Muscle of arm (tissue), 12 donors: Measurements from ENCODE around the gene SCAANT1. TPM values are rescaled to one million over a fixed set of nuclear protein-coding genes. Genes with fewer than 3 reads are reported as not detected.

ENCODE experiments used
- DNase-seq: peaks from one replicate; pipeline ENCODE4 v3.0.0-alpha.2; 2013
- polyA plus RNA-seq, 12 donors: library from polyadenylated mRNA; unstranded; fragments of 120-200 nt; gene quantifications; one replicate each; pipeline ENCODE4 v1.2.1, GENCODE V29; 2013; ENCODE audit not compliant: insufficient read length in 12 of 12

Gene SCAANT1
- polyA plus RNA-seq, 12 donors = 0.51 to 2.0 (median 1.2) TPM; not detected in 5

DNA sequence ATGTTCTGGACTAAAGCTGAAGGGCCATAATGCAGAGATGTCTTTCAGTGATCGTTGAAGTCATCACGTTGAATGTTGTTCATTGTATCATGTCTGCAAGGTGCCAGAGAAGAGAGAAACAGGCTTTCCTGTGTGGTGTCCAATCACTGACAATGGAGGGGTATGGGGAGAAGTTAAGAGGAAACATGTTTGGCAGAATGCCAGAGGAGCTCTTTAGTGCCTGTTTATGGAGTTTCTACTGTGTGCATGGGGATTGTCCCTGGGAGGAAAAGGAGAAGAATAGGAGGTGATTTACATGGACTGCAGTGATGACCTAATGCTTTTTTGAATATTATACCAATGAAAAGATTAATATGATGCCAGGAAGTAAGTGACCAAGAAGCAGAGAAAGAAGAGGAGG is 11.7 kb downstream of the SCAANT1 start:
- no peak for DNase-seq

DNA sequence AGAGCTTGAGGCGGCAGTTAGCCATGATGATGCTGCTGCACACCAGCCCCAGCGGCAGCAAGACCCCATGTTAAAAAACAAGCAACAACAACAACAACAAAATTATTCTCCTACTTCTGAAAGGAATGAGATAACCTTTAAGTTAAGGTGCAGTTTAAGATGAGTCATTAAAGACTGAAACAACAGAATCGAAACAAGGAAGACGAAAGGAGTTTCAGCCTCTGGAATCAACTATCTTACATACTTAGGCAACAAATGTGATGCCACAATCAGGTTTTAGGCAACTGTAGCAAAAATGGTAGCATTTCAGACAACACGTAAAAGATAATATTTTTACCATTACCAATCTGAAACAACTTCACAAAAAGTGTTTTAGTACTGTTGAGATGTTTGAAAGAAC is 12.2 kb downstream of the SCAANT1 start:
- no peak for DNase-seq

DNA sequence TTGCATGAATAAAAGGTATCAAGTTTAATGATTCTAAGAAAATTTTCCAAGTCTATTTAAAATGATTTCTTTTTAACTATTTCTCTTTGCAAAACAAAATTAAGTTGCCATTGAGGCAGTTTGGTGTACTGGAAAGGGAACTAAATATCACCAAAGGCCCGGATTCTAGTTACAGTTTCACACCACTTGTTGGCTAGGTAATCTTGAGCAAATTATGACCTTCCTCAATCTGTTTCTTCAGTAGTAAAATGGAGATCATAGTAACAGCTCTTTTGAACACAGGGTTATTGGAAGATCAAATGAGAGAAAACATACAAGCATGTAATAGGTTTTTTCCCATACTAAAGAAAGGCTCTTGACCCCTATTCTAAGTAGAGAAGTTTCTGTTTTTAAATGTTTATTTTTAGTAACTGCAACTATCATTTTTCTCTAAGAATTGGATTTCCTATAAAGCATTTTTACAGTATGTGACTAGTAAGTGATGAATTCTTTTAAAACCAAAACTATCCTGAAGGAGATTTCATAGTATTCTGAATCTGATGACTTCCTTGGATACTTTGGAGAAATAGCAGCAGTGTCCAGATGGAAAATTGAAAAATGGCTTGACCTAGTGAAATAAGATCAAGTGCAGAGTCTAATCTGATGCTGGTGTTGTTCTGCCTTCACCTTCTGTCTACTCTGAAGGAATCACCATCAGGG is 15.7 kb downstream of the SCAANT1 start:
- DNase-seq = no peak

DNA sequence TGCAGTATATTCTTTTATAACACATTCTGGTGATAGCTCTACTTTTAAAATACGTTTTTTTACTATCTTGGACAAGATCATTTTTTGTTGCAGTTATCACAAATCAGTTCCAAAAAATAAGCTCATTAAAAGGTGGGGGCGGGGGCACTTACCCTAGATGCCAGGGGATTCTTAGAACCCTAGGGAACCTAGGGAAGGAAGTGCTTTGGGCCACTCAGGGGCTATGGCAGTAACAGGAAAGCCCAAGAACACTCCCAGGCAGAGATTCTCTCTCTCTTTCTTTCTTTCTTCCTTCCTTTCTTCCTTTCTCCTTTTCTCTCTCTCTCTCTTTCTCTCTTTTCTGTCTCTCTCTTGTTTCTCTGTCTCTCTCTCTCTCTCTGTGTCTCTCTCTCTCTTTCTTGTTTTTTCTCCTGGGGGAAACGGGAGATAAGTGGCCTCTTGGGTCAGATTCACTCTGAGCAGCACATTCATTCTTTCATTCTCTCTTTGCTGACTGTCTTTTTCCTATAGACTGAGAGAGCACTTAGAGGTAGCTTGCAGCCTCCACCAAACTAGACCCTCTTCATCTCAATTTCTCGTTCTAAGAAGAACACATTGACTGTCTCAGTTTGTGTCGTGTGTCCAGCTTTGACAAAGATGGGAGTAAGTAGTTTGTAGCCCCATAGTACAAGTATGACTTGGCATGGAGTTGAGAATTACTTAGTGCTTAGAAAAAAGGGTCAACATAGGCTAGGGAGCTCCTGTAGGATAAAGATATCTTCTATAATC is 16.6 kb downstream of the SCAANT1 start:
- no peak for DNase-seq

DNA sequence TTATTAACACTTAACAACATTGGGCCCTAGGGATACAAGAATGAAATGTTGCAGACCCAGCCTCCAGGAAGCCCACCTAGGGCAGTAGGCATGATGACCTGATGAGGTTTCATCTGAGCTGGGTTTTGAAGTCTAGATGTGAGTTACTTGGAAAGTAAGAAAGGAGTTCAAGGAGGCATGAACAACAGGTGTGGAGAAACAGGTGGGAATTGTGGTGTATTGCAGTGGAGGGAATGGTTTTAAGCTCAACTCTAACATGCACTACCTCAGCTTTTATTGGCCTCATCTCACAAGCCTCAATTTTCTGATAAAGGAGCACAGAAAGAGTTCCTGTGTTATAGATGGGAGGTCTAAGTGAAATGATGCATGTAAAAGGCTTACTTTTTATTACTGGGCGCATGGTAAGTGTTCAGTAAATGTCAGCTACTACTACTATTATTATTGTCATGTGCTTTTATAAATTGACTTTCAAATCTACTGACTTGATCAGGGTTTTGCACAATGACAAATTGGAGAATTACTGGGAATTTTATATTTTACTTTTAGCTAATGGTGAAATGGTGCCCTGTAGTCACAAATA is 19.3 kb downstream of the SCAANT1 start:
- DNase-seq = no peak

DNA sequence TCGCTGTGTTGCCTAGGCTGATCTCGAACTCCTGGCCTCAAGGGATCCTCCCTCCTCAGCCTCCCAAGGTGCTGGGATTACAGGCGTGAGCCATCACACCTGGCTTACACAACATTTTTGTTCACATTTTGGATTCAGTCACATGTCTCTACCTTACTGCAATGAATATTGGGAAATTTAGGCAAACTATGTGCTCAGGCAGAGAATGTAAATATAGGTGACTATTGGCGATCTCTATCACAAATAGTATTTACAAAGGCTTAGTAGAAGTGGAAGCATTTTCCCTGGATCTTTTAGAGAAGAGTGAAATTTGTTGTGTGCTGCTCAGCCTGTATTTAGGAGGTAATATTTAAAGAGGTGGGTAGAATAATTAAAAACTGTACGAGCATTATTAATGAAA is 20.7 kb downstream of the SCAANT1 start:
- no peak for DNase-seq

DNA sequence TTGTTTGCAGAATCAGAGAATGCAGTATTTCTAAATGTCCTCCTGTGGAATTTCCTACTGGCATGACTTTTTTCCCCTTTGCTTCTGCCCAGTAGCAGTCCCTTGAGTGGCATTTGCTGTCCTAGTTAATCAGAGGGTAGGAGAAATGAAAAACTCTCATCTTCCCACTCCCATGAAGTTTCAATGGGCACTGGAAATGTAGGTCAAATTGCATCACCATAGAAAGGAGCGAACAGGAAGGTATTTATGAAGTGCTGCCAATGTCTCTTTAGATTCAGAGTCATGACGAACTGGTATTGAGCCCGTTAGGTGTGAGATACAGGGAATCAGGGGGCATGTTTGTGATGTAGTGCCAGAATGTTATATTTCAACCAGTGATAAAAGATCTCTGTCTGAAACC is 25.3 kb downstream of the SCAANT1 start:
- no peak for DNase-seq

DNA sequence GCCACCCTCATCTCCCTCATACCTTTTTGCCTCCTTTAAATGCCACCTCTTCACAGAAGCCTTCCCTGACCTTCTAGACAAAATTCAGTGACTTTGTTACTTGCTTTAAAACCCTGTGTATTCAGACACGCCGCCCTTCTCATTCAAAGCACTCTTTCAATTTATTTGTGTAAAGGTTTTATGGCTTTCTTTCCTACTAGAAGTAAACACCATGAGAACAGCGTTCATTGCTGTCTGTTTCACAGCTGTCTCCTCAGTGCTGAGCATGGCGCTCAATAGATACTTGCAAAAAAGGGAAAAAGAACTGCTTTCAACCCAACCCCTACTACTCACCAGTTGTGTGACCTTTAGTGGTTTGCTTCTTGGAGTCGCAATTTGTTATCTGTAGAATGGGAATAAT is 31.5 kb downstream of the SCAANT1 start:
- no peak for DNase-seq

DNA sequence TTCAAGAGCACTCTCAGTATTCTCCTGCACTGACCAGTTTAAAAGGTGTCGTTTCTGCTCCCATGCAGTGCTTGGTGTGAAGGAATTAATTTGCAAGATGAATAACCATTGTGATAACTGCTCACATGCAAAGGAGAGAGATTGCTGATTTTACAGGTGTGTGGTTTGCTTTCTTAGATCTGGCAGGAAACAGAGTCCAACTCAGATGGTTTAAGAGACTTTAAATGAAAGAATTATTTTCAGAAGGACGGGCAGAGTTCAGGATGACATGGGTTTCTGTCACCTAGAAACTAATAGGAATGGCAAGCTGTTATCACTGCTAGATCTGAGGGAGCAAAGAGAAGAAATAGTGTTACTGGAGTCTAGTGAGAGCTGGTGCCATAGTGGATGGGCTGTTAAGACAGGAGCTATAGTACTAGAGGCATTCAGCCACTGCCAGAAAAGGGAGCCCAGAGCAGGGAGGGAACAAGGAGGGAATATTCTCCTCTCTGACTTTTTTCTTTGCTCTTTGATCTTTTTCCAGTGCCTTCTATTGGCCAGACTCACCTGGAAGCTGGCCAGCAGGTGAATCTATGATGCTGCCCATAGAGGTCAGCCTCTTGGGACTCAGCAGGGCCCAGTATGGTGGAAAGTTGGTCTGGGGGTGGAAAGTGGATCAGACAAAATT is 33.7 kb downstream of the SCAANT1 start:
- no peak for DNase-seq

DNA sequence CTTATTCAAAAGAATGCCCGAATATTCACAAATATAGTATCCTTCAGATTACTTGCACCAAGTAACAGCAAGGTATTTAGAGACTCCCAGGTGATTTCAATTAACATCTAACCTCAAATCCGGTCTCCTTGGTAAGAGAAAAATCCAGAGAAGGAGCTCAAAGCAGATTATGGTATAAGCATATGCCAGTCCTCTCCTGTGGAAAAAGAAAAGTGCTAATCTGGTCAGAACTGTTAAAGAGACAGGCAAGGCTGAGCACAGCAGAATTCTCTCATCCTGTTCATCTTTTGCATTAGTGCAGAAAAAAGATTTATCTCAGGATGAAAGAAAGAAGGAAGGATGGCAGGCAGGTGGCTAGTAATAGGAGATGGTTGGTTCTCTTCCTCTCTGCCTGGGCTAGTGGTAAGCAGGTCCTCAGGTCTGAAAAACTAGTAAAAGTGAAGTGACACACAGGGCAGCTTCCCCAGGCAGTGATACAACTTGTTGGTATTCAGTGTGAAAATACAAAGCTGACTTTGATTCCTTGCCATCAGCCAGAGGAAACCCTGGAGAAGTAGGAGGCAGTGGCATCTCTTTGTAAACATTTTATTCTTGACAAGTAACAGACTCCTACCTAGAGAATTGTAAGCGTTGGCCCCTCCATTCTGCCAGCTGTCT is 34.3 kb downstream of the SCAANT1 start:
- DNase-seq = no peak

DNA sequence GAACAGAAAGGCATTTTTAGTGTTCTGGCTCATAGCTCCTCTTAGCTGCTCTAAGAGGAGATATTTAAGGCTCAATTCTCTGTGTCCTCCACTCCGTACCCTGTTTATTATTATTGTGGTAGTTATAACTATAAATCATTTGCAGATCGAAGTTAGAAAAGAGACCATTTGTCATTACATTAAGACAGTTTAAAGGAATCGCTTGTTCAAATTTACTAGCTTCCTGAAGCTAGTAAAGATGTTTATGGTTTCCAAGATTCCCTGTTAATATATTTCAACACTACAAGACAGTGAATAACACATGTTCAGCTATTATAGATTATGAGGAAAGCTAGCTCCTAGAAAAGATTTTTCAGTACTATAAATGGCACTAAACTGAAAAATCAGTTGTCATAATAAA is 35.9 kb downstream of the SCAANT1 start:
- no peak for DNase-seq

DNA sequence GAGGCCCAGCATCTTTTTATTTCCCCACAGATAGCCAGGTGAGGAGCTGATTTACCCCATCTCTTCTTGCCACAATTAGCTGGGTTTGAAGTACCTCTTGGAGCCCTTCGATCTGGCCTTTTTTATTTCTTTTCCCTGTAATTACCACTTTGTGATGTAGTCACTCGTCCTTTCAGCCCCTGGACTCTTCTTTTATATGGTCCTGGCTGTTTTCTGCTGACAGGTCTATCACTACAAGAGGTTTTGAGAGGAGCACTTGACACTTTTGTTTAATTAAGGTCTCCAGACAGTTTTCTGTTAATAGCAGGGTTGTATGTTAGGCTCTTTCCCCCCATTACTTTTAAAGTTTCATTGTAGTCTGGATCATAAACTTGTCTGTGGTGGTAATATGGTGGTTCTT is 36.7 kb downstream of the SCAANT1 start:
- DNase-seq = no peak

DNA sequence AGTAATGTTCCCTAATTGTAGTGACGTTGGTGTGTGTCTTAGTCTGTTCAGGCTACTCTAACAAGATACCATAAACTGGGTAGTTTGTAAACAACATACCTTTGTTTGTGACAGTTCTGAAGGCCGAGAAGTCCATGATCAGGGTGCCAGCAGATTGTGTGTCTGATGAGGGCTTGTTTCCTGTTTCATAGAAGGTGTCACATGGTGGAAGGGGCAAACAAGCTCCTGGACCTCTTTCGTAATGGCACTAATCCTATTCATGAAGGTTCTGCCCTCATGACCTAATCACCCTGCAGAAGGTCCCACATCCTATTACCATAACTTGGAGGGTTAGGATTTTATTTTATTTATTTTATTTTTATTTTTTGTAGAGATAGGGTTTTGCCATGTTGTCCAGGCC is 37.4 kb downstream of the SCAANT1 start:
- DNase-seq = no peak

DNA sequence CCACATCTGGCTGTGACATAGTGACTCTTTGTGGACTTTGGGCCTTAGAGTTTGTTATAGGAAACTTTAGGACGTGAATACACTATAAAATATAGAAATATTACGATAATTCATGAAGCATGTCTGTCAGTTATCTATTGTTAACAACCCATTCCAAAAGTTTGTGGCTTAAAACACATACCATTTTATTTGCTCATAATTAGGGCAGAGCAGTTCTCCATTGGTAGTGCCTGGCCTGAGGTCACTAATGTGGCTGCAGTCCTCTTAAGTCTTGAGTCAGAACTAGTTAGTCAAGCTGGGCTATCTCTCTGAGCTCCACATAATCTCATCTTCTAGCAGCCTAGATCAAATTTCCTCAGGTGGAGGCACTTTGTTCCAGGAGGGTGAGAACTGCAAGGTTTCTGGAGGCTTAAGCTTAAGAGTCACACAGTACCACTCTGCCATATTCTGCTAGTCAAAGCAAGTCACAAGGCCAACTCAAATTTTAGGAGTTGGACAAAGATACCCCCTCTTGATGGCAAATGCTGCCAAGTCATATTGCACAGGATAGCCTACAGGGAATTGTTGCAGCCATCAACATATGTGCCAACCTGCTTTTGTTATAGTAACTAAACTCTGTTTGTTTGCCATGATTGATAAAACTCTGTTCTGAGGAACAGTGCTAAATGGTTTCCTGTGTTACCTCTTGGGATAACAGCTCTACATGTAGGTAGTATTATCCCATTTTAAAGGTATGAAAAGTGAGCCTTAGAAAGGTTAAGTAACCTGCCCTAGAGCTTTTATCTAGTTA is 39.9 kb downstream of the SCAANT1 start:
- DNase-seq = no peak

DNA sequence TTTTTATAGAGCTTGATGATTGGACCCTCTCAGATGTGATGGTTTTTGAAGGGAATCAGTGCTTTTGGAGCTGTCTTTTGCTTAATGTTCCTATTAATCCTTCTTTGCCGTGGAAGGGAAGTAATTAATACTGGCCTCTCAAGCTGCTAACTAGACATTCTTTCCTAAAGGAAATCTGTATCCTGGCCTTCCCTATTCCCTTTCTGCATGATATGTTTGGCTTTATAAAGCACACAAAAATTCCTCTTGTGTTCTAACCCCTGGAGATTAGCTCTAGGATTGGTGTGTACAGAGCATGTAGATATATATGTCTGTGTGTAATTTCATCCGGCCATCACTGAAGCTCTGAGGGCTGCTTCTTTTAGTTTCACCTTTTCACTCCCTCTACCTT is 41.6 kb downstream of the SCAANT1 start:
- no peak for DNase-seq

DNA sequence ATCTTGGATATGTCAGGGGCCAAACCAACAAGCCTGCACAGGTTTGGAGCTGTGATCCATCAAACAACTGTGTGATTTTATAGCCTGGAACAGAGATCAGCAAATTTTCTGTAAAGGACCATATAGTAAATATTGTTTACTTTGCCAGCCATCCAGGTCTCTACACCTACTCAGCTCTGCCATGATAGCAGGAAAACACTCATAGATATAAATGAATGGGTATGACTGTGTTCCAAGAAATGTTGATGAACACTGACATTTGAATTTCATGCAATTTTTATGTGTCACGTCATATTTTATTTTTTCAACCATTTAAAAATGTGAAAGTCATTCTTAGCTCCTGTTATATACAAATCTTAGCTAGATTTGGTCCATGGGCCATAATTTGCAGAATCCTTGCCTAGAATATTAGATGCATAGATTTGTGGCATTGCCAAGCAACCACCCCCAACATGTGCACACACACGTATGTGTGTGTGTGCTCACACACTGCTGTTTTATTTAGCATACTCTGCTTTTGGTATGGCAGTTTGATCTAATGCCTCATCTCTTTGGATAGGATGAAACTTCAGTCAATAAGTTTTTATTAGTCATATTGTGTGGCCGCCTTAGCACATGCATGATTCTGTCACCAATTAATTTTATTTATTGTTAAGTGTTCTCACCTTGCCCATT is 42.1 kb downstream of the SCAANT1 start:
- no peak for DNase-seq

DNA sequence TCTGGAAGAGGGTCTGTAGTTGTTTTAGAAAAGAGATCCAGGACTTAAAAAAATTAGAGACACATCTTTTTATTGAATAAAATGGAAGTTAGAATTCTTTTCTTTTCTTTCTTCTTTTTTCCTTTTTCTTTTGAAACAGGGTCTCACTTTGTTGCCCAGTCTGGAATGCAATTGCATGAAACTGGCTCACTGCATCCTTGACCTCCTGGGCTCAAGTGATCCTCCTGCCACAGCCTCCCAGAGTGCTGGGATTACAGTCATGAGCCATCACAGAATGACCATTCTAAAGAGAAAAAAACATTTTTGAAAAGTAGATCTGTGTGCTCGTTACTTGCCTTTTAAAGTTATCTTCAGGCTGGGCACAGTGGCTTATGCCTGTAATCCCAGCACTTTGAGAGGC is 45.0 kb downstream of the SCAANT1 start:
- DNase-seq = no peak

DNA sequence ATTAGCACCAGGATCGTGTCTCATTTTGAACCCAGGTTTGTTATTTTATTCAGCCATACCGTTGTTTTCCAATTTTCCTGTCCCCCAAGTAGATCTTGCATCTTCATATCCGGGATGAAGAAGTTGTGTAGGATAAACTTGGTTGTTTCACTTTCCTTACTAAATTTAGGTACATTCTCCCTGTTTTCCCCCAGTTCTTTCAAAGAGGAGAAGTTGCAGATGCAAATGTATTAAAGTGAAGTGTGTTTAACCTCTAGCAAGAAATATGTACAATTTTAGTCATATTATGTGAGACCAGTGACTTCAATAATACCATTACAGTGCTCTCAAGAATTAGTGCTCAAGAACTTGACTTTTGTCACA is 47.2 kb downstream of the SCAANT1 start:
- DNase-seq = no peak

DNA sequence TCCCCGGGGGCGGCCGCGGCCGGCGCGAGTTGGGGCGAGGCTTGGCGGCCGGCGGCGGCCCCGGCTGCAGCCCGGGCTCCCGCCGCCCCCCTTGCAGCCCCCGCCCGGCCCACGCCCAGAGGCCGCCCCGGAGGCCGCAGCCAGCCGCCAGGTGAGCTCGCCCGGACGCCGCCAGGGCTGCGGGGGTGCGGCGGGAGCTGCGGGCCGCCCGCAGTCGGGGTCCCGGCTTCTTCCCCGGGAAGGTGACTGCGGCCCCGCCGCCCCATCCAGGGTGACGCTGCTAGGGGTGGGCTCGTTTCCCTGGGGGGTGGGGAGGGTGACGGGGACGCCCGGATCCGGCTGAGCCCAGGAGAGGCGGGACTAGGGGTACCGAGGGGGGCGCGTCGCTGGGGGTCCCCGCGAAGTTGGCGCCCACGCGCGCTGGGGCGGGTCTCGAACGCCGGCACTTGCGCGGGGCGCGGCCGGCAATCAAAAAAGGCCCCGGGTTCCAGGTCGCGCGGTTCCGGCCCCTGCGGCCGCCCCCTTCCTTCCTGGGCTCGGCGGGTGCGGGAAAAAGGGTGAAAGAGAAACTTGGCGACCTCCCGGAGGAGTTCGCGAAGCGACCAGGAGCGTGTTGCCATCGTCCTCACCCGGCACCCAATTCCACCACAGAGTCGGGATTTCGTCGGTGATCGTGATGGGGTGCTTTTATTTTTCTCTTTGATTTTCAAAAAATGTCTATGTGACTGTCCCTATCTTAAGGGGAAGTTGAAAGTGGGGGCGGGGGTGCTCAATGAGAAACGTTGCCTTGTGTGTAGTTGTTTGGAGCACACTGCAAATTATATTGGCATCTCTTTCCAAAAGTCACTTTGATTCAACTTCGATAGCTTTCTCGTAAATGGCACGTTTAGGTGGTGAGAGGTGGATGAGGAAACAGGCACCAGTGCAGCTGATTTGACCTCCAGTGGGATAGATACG is 47.9 kb downstream of the SCAANT1 start:
- peak; percentile 27 for DNase-seq
